Endothelial cell of umbilical vein (primary cell): ENCODE measurements around the gene C16orf74. TPM values are rescaled to one million over a fixed set of nuclear protein-coding genes. Genes with fewer than 3 reads are reported as not detected.

Experiments used
- BruUV-seq: library from RNA; stranded (reverse); fragments of 400-500 nt; replicated peaks from 2 replicates; lab custom pipeline; 2021; lab: Mats Ljungman, UMichigan
- CTCF ChIA-PET: fragments of 300-600, 350-600 bp; sonication (Branson Sonifier 250); formaldehyde crosslinking; loops from one replicate; lab custom pipeline; 2021; ENCODE audit warnings: antibody characterized with exemption, inconsistent platforms; lab: Charles Lee
- POLR2A ChIA-PET: fragments of 300-600, 350-600 bp; sonication (Branson Sonifier 250); formaldehyde crosslinking; loops from one replicate; lab custom pipeline; 2021; ENCODE audit warnings: antibody characterized with exemption, inconsistent platforms; lab: Charles Lee
- DNase-seq: peaks from one replicate; pipeline ENCODE4 v3.0.0-alpha.2; 2011; ENCODE audit warnings: low read depth, low spot score
- FAIRE-seq: peaks from 2 replicates; lab custom pipeline; 2011; peaks lifted over from hg19 to GRCh38; lab: Jason Lieb, UNC
- H2AFZ ChIP-seq: 2 replicates; pipeline ENCODE4 v1.6.0; 2012; ENCODE audit warnings: low read depth, low read length, control low read depth, inconsistent platforms
- H3K27ac ChIP-seq: 2 replicates; pipeline ENCODE4 v1.5.1; 2011; ENCODE audit warnings: low read depth, mild to moderate bottlenecking, control low read depth, low read length, moderate library complexity; ENCODE audit not compliant: insufficient read depth
- H3K27me3 ChIP-seq, 2 experiments: 2 replicates each; pipeline versions ENCODE4 v1.6.0 to v1.6.1; 2011; ENCODE audit warnings: low read length in 2 of 2, mixed read lengths in 1 of 2; ENCODE audit not compliant: control insufficient read depth in 2 of 2, insufficient read depth in 2 of 2
- H3K36me3 ChIP-seq, 2 experiments: 2 replicates in 1 of 2; 3 replicates in 1 of 2; pipeline ENCODE4 v1.5.1; 2011; ENCODE audit warnings: low read length in 2 of 2, mild to moderate bottlenecking in 1 of 2, moderate library complexity in 1 of 2; ENCODE audit not compliant: control insufficient read depth in 2 of 2, insufficient read depth in 2 of 2; ENCODE audit errors: extremely low read depth in 1 of 2
- H3K4me1 ChIP-seq: 3 replicates; pipeline ENCODE4 v1.5.1; 2011; ENCODE audit warnings: mild to moderate bottlenecking, low read length; ENCODE audit not compliant: control insufficient read depth, insufficient read depth; ENCODE audit errors: extremely low read depth
- H3K4me2 ChIP-seq: 2 replicates; pipeline ENCODE4 v1.6.1; 2011; ENCODE audit warnings: low read length, control low read depth, mixed read lengths; ENCODE audit not compliant: insufficient read depth
- H3K4me3 ChIP-seq, 3 experiments: fragments of 200-600 bp in 1 of 3; sonication (generic), shearing (Covaris generic) in 1 of 3; replicated peaks in 1 of 3; 2 replicates each; pipeline ENCODE4 v1.5.1; 2011 to 2016; ENCODE audit warnings: control low read depth in 3 of 3, low read length in 3 of 3, mild to moderate bottlenecking in 2 of 3, inconsistent platforms in 1 of 3, low read depth in 1 of 3, moderate library complexity in 1 of 3; ENCODE audit not compliant: insufficient read depth in 1 of 3
- H3K79me2 ChIP-seq: 2 replicates; pipeline ENCODE4 v1.6.0; 2012; ENCODE audit warnings: low read length, inconsistent platforms; ENCODE audit not compliant: control insufficient read depth, insufficient read depth
- H3K9ac ChIP-seq: replicated peaks from 2 replicates; pipeline ENCODE3; 2011; ENCODE audit warnings: low read length, control low read depth; ENCODE audit not compliant: insufficient read depth; ENCODE audit errors: extremely low read depth
- H3K9me1 ChIP-seq: replicated peaks from 3 replicates; pipeline ENCODE4 v1.6.0; 2011; ENCODE audit warnings: mild to moderate bottlenecking, low read length; ENCODE audit not compliant: control insufficient read depth, insufficient read depth; ENCODE audit errors: extremely low read depth
- H3K9me3 ChIP-seq: replicated peaks from 2 replicates; pipeline ENCODE4 v1.5.1; 2012; ENCODE audit warnings: low read length, inconsistent platforms; ENCODE audit not compliant: control insufficient read depth, insufficient read depth
- H4K20me1 ChIP-seq: replicated peaks from 2 replicates; pipeline ENCODE3; 2011; ENCODE audit warnings: mild to moderate bottlenecking, low read length; ENCODE audit not compliant: control insufficient read depth, insufficient read depth; ENCODE audit errors: extremely low read depth
- CTCF ChIP-seq, 2 donors: IDR thresholded peaks; 1 replicate in 1 of 2; 2 replicates in 1 of 2; pipeline ENCODE4 v1.5.1; 2011; ENCODE audit warnings: low read length in 2 of 2, mild to moderate bottlenecking in 2 of 2, moderate library complexity in 2 of 2, control low read depth in 1 of 2, inconsistent platforms in 1 of 2, low read depth in 1 of 2; ENCODE audit not compliant: insufficient read depth in 1 of 2; ENCODE audit errors: extremely low read depth in 1 of 2
- EZH2 ChIP-seq: IDR thresholded peaks from 2 replicates; pipeline ENCODE4 v1.6.1; 2012; ENCODE audit warnings: borderline replicate concordance, low read depth, mild to moderate bottlenecking, moderate library complexity, low read length, inconsistent platforms; ENCODE audit not compliant: severe bottlenecking
- FOS ChIP-seq: IDR thresholded peaks from 2 replicates; pipeline ENCODE4 v1.6.1; 2011; ENCODE audit warnings: mild to moderate bottlenecking, low read length, moderate library complexity, borderline replicate concordance; ENCODE audit not compliant: insufficient read depth
- GATA2 ChIP-seq: IDR thresholded peaks from 2 replicates; pipeline ENCODE4 v1.7.0; 2011; ENCODE audit warnings: low read depth, mild to moderate bottlenecking, moderate library complexity, mixed read lengths, low read length; ENCODE audit not compliant: insufficient read length, insufficient read depth
- JUN ChIP-seq: IDR thresholded peaks from 2 replicates; pipeline ENCODE4 v1.6.1; 2011; ENCODE audit warnings: borderline replicate concordance, low read depth; ENCODE audit not compliant: insufficient read length, insufficient read depth
- MAX ChIP-seq: IDR thresholded peaks from 2 replicates; pipeline ENCODE4 v1.6.1; 2011; ENCODE audit not compliant: insufficient read depth, insufficient read length
- MYC ChIP-seq: IDR thresholded peaks from one replicate; pipeline ENCODE4 v1.6.1; 2011; ENCODE audit warnings: mild to moderate bottlenecking, low read depth, low read length
- POLR2A ChIP-seq: IDR thresholded peaks from 2 replicates; pipeline ENCODE4 v1.6.1; 2012; ENCODE audit warnings: low read depth, mild to moderate bottlenecking, control low read depth, low read length
- POLR2AphosphoS5 ChIP-seq: IDR thresholded peaks from 2 replicates; pipeline ENCODE4 v1.6.1; 2012; ENCODE audit warnings: low read depth, mild to moderate bottlenecking, control low read depth, low read length, moderate library complexity; ENCODE audit not compliant: insufficient read depth
- dilution Hi-C: fragments of 300-500 bp; cut with MboI; formaldehyde crosslinking; loops from one replicate; pipeline ENCODE4 v1.15.0; 2019; ENCODE audit warnings: low sequenced_read_pairs; ENCODE audit not compliant: extremely low pct_ligation_motif_present
- intact Hi-C: fragments of 100-400 bp; cut with micrococcal nuclease; formaldehyde crosslinking; loops from one replicate; pipeline ENCODE4 v1.10.0; 2022
- polyA plus RNA-seq, 4 experiments: library from polyadenylated mRNA; depleted of rRNA in 3 of 4; stranded (reverse) in 3 of 4; unstranded in 1 of 4; fragments of >200 nt; gene quantifications; 2 replicates each; pipeline versions ENCODE4 v1.2.1 to v1.2.3, GENCODE V29; 2011 to 2012; ENCODE audit warnings: missing spikeins in 1 of 4
- total RNA-seq: library from RNA; stranded (reverse); gene quantifications from 2 replicates; pipeline ENCODE4 v1.2.3, GENCODE V29; 2021

C16orf74 gene
- total and polyA plus RNA-seq, 2 donors (not counting 3 experiments of a cell fraction or from before 2014, with no cell fraction given) = 12.1 to 38.7 TPM

GRCh38 chr16:85724126-85724879 is 26.6 kb downstream of the C16orf74 start:
- H3K4me2 ChIP-seq = no peak overlapping the region
- ChIA-PET CTCF (interaction anchor here (1.5 kb wide), 1 partner anchor 36 kb away, joined by 3 read pairs; no protein-coding TSS in a partner anchor), POLR2A (no interaction called here)
- H4K20me1 ChIP-seq = no peaks in the 10 kb centered on the region
- H3K79me2 ChIP-seq = peaks cover 21% of the 10 kb centered on the region
- H3K27ac ChIP-seq = no peak overlapping the region
- H2AFZ ChIP-seq = no peak overlapping the region
- BruUV-seq = no TSS peak
- FAIRE-seq = no peak
- no peaks in the 10 kb centered on the region for H3K27me3 ChIP-seq
- no peak for DNase-seq
- TF ChIP-seq POLR2A (no peak), MAX (no peak), JUN (no peak), EZH2 (no peak), CTCF (IDR thresholded peaks at IDR 0.05; ENCODE audit: extremely low read depth in 1 of 2, insufficient read depth in 1 of 2, low read depth in 1 of 2, low read length in 2 of 2) (no peak), GATA2 (no peak), MYC (no peak), FOS (no peak), POLR2AphosphoS5 (no peak)
- intact Hi-C loops (no loop called here), dilution Hi-C loops (no loop called here)
- H3K9me3 ChIP-seq = no peaks in the 10 kb centered on the region
- H3K9ac ChIP-seq = no peak overlapping the region
- H3K4me3 ChIP-seq = no peak overlapping the region
- H3K9me1 ChIP-seq = no peaks in the 10 kb centered on the region
- H3K4me1 ChIP-seq = no peaks in the 10 kb centered on the region
- peaks cover 0 to 3% of the 10 kb centered on the region in 2 experiments for H3K36me3 ChIP-seq
